ENCODE measurements around the gene MED22.

DNA sequence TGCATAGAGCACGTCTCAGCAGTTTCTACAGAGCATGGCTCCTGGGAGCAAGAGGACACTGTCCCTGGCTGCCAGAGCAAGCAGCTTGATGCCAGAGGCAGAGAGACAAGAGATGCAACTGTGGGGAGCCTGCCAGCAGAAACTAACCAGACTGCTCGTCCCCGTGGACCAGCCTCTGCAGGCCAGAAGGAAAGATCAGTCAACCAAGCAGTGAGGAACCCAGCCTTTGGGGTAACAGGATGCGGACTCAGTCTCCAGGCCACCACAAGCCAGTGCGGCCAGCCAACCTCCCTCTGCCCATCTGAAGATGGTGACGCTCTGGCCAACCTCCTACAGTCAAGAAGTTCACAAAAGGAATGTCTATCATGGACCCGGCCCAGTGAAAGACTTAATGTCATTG, 24.2 kb upstream of the MED22 start:
- TF ChIP-seq, protein P1, sequence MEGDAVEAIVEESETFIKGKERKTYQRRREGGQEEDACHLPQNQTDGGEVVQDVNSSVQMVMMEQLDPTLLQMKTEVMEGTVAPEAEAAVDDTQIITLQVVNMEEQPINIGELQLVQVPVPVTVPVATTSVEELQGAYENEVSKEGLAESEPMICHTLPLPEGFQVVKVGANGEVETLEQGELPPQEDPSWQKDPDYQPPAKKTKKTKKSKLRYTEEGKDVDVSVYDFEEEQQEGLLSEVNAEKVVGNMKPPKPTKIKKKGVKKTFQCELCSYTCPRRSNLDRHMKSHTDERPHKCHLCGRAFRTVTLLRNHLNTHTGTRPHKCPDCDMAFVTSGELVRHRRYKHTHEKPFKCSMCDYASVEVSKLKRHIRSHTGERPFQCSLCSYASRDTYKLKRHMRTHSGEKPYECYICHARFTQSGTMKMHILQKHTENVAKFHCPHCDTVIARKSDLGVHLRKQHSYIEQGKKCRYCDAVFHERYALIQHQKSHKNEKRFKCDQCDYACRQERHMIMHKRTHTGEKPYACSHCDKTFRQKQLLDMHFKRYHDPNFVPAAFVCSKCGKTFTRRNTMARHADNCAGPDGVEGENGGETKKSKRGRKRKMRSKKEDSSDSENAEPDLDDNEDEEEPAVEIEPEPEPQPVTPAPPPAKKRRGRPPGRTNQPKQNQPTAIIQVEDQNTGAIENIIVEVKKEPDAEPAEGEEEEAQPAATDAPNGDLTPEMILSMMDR (conservative IDR thresholded peaks at IDR 0.05 in 1 of 2, IDR thresholded peaks at IDR 0.05 in 1 of 2; ENCODE audit: low read depth in 1 of 2, low read length in 2 of 2): no peak
- no peak for TF ChIP-seq EZH2 (IDR thresholded peaks at IDR 0.05; ENCODE audit: low read length, missing control alignments)
